ENCODE measurements around the gene SAMD10.

- no peak for TF ChIP-seq POLR2A (IDR thresholded peaks at IDR 0.05; ENCODE audit: low read depth, low read length)
- no peak for TF ChIP-seq TAF1 (IDR thresholded peaks at IDR 0.05; ENCODE audit: borderline replicate concordance, low read depth, low read length)
Observed at GRCh38 chr20:64010711-64011237, 31.3 kb upstream of the SAMD10 start.
